Stimulated activated CD4-positive, alpha-beta T cell treated with anti-CD3 and anti-CD28 coated beads, Interleukin-1b, Interleukin-23, amount 100 ng/mL, for 1 hour (primary cell): ENCODE results near the gene DAP.

ENCODE experiments used
- DNase-seq, 2 donors: peaks; one replicate each; pipeline ENCODE4 v3.0.0-alpha.2; 2020; ENCODE audit warnings: low read depth in 2 of 2

DAP gene

GRCh38 chr5:10710513-10711128 lies 50.4 kb downstream of the DAP start:
- no peak for DNase-seq

DNA sequence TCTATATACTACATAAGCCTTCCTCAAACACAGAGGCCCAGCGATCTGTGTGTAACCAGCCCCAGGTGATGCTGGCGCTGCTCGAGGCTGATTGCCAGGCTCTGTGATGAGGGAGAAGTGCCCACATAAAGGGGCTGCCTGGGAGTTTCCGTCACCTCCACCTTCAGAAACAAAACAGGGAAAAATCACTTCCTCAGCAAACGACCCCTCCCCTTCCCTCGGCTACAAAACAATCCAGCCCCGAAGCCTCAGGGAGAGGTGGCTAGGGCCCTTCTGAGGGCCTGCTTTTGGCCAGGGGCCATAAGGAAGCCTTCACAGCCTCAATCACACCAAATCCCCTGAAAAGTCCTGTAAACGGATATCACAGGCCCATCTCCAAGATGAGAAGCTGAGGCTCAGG lies 51.1 kb downstream of the DAP start:
- no peak for DNase-seq

DNA sequence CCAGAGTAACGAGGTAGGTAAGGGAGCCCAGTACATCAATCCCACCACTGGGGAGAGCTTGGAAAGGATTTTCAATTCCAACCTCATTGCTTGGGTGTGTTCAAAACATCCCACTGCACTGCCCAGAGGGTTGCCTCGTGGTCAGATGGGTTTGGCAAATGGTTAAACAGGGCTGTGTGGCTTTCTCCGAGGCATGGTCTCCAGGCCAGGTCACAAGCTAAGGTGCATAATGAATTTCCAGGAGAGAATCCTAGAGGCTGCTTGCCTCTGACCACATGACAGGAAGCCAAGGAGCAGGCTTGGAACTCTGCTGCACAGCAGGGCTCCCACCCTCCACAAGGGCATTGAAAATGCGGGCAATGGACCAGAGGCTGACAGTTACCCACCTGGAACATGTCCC lies 51.6 kb downstream of the DAP start:
- no peak for DNase-seq

DNA sequence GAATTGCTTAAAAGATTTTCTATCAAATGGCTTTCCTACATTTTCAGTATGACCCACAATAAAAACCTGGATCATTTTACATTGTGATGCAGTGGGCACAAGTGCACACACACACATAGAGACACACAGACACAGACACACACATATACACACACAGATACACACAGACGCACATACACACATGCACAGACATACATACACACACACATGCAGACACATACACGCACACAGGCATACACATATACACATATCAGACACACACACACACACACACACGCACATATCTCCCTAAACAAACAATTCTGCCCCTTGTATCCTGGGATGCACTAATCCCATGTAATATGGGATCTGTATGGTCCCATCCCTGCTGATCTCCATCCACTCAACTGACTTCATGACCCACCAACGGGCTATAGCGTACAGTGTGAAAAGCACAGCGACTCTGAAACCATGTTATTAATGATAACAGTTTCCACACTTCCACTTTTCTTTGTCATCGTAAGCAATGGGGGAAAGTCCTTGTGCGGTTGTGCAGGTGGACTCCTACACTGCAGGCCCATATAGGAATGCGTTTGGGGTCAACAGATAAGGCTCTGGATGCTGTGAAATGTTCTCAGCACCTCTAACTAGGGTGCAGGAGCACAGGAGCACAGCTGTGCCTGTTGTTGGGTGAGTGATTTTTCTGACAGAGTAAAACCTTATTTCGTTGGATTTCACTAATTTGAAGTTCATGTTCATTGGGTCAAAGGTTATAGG lies 52.7 kb downstream of the DAP start:
- no peak for DNase-seq

DNA sequence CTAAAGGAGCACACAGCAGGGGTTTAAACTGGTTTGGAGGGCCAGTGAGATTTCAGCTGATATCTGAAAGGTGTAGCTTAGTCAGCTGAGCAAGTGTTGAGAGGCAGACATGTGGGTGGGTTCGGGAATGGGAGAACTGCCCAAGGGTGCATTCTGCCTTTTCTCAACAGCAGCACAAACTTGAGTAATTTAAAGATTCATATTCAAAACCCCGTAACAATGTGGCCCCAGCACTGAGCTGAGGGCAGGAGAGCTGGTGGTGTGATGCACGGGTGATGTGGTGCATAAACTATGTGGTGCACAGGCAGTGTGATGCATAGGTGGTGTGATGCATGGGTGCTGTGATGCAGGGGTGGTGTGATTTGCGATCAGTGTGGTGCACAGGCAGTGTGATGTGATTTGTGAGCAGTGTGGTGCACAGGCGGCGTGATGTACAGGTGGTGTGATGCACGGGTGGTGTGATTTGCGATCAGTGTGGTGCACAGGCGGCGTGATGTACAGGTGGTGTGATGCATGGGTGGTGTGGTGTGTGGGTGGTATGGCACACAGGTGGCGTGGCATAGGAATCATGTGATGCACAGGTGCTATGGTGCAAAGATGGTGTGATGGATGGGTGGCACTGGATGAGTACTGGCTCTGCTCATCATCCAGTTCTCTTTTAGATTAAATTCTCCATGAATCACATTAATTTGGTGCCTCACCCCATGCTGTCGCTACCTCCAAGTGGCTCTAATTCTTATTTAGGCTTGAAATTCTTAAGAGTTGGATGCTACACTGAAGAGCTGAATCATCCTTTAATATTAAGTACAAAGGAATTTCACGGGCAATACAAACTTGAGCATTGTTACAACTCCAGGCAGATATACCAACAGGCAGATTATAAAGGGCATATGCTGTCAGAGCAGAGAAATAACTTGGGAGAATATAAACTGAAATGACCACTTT lies 53.6 kb downstream of the DAP start:
- no peak for DNase-seq

DNA sequence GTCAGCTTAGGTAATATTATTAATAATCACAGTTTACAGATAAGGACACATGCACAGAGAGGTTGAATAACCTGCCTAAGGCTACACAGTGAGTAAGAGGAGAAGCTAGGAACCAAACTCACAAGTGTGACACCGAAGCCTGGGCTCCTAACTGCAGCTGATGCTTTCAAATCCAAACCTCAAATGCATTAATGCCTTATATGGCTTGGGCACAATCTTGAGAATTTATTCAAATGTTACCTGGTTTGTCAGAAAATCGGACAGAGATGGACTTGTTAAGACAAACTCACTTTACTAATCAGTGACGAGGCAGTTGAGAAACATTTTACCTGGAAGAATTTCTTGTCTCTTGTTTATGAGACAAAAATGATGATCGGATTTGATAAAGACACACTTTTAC lies 54.7 kb downstream of the DAP start:
- DNase-seq: no peak

GRCh38 chr5:10705747-10706146 lies 55.3 kb downstream of the DAP start:
- DNase-seq: no peak

GRCh38 chr5:10704949-10705621 lies 55.9 kb downstream of the DAP start:
- no peak for DNase-seq

DNA sequence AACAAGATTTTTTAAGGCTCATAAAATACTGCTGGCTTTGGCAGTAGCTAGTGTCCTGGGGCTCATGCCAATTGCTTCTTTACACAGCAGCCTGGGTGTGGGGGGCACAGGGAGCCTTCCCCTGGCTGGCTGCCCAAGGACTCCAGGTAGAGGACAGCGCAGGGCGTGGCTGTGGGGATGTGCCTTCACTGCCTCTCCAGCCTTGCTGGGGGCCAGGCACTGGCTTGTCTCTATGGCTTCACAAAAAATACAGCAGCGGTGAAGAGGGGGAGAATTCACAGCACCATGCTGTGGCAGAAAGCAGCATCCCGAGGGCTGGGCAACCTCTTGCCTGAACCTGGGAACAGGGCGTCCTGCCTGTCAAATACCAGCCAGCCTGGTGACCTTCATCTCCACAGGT lies 57.4 kb downstream of the DAP start:
- DNase-seq: no peak

DNA sequence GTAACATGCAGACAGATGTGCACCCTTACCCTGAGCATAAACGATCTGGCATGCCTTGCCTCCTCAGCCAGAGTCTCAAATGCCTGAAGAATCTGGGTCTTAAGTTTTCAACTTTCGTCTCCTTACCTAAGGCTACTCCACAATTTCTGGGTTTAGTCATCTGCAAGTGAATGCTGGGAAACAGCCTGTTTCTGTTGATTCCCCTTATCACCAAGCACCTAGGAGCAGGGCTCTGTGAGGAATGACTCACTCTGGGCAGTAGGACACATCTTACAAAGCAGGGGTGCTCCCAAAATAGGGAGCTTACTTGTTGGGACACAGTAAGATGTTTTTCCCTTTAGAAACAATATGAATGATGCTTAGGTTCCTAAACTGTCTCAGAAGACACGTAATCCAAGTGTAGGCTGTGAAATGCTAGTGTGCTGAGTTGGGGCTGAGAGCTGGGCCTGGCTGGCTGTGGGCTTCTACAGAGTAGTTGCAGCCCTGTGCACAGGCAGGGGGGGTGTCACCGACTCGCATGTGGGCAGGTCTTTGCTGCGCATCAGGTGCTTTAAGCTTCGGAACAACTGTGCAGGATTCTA lies 58.0 kb downstream of the DAP start:
- no peak for DNase-seq

DNA sequence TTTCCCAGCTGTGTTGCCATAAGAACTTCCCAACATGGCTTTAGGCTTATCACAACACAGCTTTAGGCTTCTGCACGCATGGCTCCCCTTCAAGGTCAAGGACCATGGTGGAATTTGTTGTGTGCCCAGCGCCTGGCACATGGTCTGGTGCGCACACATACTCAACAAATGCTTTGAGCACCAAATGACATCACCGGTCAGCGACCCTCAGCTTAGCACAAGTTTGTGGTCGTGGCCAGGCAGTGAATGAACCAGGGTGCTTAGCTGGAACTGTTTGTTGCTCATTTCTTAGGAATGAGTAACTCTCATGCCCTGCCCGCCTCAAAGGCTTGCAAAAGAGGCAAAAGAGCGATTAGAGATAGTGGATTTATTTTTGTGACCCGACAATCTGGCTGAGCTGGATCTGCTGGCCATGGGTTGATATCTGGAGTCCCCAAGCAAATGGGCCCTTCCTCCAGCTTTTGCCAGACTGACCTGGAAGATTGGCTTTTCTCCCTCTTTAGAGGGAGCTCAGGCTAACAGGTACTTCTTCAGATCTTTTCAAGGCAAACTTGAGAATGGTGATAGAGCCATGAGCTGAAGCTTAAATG lies 58.9 kb downstream of the DAP start:
- no peak for DNase-seq

DNA sequence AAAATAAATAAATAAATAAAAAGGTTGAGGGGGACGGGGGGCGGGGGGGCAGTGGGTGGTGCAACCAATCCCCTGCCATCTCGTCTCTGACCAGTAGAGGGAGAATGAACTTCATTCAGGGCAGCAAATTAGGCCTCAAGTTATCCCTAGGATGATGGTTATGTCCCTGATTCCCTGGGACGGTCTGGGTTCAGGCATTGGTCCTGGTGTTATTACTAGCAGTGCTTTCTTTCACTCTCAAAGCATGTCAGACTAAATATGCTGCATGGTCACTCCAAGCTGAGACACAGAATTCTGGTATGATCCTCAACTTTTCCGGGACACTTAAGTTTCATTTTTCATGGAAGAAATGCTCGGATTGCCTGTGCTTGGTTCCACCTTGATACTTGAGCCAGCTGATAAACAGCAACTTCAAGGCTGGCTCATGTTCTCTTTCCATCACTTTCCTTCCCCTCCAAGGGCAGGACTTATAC lies 59.4 kb downstream of the DAP start:
- DNase-seq: no peak

GRCh38 chr5:10700516-10700915 lies 60.5 kb downstream of the DAP start:
- DNase-seq: no peak

DNA sequence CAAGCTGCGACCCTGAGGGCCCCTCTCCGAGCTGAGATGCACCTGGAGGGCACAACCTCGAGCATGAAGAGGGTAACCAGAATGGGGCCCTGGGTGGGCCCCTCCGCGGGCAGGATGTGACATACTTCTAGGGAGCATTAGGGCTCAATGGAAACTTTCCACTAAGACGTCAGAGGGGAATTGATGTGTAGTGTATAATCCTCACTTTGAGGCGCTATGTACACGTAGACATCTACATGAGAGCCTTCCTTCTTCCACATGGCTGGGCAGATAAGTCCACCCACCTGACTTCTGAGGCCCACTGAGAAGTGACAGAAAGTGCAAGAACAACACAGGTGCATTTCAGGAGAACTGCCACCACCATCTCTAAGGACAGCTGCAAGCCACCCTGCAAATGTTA lies 61.0 kb downstream of the DAP start:
- DNase-seq: no peak

DNA sequence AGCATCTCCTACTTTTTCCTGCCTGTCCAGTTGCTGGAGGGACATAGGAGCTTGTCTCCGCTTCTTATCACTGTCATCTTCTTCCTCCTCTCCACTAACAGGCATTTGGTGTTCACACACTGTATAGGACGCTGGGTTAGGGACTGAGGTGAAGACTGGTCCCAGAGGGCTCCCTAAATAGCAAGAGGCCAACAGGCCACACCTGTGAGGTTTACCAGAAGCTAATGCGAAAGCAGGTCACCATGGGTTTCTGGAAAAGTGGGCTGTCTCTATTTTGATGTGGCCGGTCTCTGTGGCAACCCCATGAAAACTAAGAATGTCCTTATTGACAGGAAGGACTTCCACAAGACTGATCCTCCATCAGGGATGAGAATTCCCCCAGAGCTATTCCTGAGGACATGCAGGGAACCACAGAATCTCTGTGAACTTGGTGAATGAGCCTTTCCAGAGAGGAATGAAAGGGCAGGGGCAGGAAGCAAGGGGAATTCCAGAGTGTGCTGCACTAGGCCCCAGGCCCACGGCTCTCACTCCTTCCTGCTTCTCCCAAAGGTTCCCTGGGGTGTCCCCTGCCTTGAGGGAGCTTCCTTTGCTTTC lies 61.7 kb downstream of the DAP start:
- no peak for DNase-seq

- DNase-seq: no peak
Measured at GRCh38 chr5:10695759-10696543, 65.1 kb downstream of the DAP start.

- DNase-seq: no peak
Measured at GRCh38 chr5:10695055-10695649, 65.9 kb downstream of the DAP start.

DNA sequence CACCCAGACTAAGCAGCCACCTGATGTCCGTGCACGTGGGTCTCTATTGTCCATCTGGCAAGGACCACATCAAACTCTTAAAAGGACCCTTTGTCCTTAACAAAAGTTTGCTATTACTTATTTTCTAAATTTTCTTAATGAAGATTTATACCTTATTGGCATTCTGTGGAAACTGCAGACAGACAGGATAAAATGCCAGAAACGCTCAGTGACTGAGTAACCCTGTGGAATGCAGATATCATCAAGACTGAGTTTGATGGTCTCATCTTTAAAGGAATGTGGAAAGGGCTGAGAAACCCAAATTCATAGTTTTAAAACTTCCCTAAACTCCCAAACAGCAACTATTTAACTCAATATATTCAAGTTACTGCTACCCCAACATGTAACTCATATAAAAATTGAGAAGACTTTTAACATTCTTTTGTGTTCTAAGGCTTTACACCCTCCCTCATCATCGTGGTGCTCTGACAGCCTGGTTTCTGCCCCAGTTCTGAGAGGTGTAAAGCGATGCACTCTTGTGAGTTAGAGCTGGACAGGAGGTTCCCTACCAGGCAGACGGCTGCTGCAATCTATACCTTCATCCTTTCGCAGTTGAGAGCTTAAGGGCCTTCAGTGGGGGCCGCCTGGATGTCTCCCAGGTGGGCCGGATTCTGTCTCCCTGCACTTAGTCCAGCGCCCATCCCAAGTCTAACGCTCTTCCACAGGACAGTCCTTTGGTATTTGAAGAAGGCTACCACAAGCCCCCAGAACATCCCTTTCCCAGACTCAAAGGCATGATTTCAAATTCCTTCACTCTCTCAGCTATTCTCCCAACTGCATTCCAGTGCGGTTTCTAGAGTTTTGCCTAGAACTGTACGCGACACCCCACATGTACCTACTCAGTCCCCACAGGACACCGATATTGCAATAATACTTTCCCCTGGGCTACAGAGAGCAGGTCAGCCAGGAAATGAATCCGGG lies 68.9 kb downstream of the DAP start:
- no peak for DNase-seq
